Activated CD8-positive, alpha-beta memory T cell treated with anti-CD3 and anti-CD28 coated beads, Interleukin-2, amount 50 U/mL, for 24 hours (primary cell): ENCODE measurements around the gene DLX3.

Source experiments
- DNase-seq: peaks from one replicate; pipeline ENCODE4 v3.0.0-alpha.2; 2020; ENCODE audit errors: extremely low read depth

The DLX3 gene

DNA sequence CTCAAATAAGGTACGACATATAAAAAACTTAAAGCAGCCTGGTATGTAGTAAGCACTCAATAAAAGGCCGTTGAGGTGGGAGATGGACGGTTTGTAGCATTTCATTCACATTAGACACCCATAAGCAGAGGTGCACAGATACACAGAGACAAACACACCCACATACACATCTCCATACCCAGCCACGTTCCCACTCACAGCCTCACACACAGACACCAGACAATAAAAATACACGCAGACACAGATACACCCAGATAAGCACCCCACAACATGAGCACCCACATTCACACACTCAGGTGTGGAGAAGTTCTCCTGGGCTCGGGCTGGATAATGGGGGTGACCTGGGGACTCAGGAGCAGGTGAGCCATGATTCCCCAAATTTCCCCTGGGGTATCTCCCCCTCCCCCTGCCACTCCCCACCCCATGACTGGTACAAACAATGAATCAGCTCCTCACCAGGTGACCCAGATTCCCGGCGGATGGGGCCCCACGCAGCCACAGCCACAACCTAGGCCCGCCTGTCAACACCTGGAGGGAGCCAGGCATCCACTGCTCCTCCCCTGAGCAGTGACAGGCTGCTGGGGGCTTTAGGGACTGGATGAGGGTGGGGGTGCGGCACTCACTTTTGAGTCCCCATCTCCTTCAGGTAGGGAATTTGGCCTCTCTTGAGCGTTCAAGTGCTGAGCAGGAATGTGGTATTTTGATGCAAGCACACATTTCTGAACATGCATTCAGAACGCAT is 2.7 kb downstream of the DLX3 start:
- no peak for DNase-seq

DNA sequence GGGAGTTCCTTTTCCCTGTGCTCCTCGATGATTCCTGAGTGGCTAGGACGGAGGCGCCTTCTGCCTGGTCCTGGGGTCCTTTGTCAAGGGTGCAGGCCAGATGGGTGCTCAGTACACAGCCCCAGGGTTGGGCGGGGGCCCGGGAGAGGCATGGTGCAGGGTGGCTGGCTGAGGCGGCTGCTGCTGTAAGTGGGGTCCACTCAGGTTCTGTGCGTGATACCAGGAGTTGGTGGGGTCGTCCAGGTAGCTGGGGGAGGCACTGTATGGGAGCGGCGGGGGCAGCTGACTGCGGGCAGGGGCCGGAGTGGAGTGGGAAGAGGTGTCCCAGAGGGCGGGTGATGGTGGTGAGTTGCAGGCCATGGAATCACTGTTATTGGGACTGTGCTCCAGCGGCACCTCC is 3.6 kb downstream of the DLX3 start:
- no peak for DNase-seq

DNA sequence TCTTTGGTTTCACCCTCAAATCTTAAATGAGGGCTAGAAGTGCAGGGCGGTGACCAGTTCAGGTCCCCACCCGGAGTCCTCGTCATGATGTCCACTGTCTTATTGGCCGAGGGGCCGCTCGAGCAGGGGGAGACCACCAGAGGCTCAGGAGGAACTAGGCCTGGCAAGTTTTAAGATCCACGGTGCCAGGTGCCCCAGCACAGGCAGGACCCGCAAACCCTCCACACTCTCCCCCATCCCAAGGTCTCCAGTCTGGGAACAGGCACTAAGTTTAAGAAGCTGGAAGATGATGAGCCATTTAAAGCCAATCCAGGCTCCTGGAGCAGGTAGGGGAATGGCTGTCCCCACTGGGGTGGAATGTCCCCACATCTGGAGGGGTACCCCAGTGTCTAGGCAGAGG is 4.1 kb downstream of the DLX3 start:
- DNase-seq = no peak

- DNase-seq = no peak
These were observed 4.7 kb downstream of the DLX3 start for GRCh38 chr17:49990331-49990730.

DNA sequence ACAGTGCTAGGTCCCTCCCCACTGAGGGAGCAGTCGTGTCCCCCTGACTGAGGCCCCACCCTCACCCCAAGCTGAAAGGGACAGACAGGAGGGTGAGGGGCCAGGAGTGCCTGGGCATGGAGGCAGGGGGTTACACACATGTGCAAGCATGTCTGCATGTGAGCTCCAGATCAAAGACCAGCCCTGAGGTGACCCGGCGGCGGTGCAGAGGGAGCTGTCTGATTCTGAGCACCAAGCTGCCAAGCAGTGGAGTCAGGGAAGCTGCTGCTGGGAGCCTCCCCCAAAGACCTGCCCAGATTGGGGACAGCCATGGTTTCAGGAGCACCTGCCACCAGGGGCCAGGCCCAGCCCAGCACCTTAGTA is 5.5 kb downstream of the DLX3 start:
- DNase-seq = no peak

DNA sequence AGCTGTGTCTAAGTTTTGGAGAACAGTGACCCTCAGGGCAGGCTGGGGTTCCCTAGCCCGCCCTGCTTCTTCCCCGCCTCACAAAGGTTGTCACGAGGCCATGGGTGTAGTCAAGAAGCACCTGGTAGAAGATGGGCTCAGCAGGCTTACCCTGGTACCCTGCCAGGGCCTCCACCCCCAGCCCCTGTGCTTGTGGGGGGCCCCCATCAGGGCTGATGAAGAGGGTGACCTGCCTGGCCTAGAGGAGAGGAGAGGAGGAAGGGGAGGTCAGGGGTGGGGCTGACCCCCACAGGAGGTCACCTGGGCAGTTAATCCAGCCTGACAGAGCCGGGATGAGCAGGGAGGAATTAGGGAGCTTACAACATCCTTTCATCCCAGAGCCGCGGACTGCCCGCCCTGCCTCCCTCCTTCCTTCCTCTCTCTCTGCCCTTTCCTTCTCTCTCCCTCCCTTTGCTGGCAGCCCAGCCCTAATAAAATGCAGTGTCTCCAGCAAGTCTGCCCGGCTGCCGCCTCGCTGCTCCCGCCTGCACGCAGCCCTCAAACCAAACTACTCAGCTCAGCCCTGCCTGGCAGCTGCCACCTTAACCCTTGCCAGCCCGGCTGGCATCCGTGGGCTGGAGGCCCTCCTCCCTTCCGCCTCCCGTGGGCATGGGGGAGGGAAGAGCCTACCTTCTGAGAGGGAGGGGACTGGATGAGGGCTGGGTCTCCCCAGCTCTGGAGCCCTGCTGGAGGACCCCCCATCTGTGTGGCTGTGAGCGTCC is 7.2 kb downstream of the DLX3 start:
- no peak for DNase-seq

- DNase-seq = no peak
These were observed 7.8 kb downstream of the DLX3 start for GRCh38 chr17:49987290-49987585.

DNA sequence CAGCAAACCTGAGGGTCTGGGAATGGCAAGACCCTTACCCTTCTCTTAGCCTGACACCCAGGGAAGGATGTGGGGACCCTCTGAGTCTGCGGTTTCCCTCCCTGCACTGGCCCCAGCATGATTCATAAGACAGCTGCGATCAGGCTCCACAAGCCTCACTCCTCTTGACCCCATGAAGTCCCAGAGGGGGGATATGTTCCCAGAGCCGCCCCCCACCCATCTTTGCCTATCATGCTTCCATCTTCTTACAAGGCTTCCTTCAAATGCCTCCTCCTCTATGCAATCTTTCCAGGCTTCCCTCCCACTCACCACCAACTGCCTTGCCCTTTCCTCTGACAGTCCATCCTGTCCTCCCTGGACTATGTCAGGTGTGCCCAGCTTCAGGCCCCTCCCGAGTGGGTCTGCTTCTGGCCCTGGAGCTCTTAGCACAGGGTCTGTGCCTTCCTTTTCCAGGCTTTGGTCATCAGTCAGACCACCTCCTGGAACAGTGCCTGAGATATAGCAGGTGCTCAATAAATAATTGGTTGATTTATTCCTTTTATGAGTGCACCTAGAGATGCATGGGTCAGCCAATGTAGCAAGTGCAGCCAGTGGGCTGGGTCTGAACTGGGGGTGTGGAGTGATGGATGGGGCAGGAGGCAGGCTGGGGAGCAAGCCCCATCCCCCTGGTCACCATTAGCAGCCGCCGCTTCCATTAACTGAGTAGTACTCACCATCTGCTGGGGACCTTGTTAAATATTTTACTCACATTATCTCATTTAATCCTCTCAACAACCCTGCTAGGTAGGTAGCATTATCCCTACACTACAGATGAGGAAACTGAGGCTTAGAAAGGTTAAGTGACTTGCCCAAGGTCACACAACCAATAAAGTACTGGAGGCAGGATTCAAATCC is 8.4 kb downstream of the DLX3 start:
- no peak for DNase-seq

DNA sequence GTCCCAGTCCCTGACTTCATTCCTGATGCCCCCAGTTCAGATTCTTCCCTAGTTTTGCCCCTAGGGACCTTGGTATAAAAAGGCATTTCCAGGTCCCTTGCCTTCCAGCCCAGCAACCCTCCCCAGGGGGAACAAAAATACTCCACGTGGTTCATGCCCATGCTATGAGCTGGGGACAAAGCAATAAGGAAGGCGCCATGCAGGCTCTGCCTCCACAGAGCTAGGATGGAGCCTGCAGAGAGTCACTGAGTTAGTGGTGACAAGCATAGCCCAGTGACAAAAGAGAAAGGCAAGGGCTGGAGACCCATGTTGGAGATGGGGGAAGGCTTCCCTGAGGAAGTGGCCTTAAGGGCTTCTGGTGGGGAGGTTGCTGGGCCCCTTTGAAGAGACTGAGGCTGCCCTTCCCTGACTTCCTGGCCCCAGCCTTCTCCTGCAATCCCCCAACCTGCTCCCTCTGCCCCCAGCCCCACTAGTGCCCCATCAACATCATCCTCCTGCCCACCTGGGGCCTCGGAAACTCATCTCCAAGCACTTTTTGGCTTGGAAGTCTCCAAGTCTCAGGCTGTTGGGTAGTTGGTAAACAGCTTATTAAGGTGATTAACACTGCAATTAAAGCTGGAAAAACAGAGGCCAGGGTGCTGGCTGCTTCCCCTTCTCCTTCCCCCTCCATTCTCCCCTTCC is 9.6 kb downstream of the DLX3 start:
- DNase-seq = no peak

GRCh38 chr17:49984776-49985175 is 10.2 kb downstream of the DLX3 start:
- DNase-seq = no peak

DNA sequence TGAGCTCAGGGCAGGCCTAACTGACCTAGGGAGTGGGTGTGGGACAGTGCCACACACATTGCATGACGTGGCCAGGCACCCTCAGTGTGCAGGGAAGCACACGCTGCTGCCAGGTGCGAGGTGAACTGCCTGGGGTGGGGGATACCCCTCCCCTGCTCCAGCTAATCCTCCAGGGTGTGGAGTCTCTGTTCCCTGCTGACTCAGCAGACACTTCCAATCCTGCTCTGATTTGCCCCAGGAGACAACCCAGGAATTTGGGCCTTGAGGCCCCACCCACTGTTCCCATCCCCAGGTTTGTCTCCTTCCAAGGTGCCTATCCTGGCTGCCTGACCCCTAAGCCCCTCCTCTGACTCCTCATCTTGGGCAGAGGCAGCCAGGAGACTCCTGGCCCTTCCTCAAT is 10.7 kb downstream of the DLX3 start:
- no peak for DNase-seq

DNA sequence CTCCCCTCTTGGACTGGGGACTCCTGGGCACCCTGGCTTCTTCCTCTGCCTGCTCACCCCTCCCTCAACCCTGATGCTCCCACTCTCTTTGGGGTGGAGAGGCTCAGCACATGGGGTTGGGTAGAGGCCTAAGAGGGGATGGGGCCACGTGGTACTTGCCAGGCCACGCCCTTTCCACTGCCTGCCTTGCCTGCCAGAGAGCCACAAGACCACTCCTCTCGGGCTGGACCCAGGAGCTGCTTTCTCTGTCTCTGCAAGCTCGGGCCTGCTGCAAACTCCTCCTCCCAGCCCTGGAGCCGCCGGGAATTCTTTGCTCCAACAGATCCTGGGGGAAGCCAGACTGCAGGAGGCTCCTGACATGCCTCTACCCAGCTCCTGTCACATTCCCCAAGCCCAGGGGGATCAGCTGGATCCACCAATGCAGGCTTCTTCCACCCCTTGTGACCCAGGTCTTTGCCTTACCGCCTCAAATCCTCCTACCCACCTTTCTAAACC is 14.3 kb downstream of the DLX3 start:
- DNase-seq = no peak

DNA sequence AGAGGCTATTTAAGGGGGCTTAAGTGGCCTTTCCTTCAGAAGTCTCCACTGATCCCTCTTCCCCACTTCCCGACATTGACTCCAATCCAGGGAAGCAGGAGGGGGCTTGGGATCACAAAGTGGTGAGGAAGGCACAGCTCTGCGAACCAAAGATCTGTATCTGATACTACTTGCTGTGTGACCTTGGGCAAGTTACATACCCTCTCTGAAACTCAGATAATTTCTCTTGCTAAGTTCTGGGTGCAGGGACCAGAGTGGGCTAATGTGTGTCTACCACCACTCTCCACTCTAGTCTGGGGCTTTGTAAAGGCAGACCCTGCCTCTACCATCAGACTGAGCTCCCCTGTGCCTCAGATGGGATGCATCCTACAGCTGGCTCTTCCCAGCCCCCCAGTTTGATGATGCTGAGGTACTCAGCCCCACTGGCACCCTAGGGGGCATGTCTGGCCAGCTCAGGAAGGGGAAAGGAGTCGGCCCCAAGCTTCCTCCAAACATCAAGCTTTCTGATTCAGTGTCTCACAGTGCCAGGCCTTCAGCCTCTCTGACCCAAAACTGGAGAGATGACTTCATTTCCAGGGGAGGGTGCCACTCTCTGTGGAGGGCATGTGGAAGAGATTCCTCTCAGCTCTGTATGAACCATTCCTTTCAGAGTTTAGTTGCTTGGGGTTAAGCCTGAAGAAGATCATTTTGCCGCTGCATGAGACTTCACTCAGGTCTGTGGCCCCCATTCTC is 15.1 kb downstream of the DLX3 start:
- no peak for DNase-seq

GRCh38 chr17:49978501-49978900 is 16.5 kb downstream of the DLX3 start:
- no peak for DNase-seq

- no peak for DNase-seq
These were observed 17.3 kb downstream of the DLX3 start for GRCh38 chr17:49977463-49978389.

DNA sequence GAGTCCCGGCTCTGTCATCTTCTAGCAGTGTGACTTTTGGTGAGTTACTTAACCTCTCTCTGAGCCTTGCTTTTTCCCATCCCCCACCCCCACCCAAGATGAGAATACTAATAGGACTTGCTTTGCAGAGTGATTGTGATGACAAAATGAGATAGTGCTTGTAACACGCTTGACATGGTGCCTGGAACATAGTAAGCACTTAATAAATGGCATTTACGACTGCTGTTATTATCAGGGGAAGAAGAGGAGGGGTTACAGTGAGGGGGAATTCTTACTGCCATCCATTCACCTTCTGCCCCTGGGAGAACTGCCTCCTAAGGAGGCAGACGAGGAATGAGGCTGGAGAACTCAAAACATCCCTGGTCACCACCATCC is 18.2 kb downstream of the DLX3 start:
- no peak for DNase-seq

- DNase-seq = no peak
These were observed 18.7 kb downstream of the DLX3 start for GRCh38 chr17:49976163-49976827.

DNA sequence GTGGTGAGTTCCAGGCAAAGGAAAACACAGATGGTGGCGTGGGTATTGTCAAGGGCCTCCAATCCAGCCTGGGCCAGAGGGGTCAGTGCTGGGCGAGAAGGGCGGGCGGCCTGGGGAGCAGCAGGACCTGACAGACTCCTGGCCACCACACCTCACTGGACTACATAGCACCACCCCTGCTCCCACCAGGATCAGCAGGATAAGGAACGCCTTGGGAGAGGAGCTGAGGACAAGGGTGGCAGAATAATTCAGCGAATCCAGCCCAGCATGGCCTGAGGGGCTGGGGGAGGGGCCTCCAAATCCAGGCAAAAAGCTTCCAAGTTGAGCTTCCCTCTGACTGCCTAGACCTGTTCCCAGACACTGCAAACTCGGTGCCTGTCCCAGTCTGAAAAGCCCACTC is 19.5 kb downstream of the DLX3 start:
- no peak for DNase-seq

DNA sequence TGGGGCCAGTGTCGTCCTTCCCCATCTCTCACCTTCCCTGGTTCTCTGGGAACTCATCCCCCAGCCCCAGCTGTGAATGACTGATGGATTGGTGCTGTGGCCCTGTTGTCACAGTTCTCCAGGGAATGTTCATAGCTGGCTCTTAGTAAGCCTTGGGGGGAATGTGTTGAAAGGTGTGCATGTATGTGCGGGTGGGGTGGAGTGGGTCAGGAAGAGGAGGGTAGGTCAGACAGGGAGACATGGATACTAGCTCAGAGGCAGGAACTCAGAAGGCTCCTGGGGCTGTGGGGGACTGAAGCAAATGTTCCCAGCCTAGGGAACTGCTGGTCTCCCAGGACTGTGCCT is 21.8 kb downstream of the DLX3 start:
- no peak for DNase-seq
